NCI-H2029 (cell line): ENCODE data around the gene CLMN.

Experiments used
- DNase-seq: peaks from one replicate; lab custom pipeline; 2025; lab: John Stamatoyannopoulos, UW

The CLMN gene

GRCh38 chr14:95321693-95322455 lies 2.2 kb upstream of the CLMN start:
- no peak for DNase-seq

- DNase-seq = no peak
These were observed 1.4 kb upstream of the CLMN start for GRCh38 chr14:95320955-95321600.

GRCh38 chr14:95320078-95320895 lies 579 bp upstream of the CLMN start:
- DNase-seq = no peak

GRCh38 chr14:95318399-95319311 lies 1.1 kb downstream of the CLMN start:
- no peak for DNase-seq

GRCh38 chr14:95317817-95318343 lies 1.8 kb downstream of the CLMN start:
- no peak for DNase-seq

GRCh38 chr14:95316821-95317220 lies 2.9 kb downstream of the CLMN start:
- no peak for DNase-seq

GRCh38 chr14:95315579-95315978 lies 4.1 kb downstream of the CLMN start:
- DNase-seq = no peak

- no peak for DNase-seq
These were observed 4.6 kb downstream of the CLMN start for GRCh38 chr14:95315156-95315555.

- no peak for DNase-seq
These were observed 5.1 kb downstream of the CLMN start for GRCh38 chr14:95314609-95315008.

- no peak for DNase-seq
These were observed 6.0 kb downstream of the CLMN start for GRCh38 chr14:95313707-95314106.

GRCh38 chr14:95313190-95313589 lies 6.5 kb downstream of the CLMN start:
- no peak for DNase-seq

- DNase-seq = no peak
These were observed 7.4 kb downstream of the CLMN start for GRCh38 chr14:95312311-95312710.

- DNase-seq = no peak
These were observed 8.0 kb downstream of the CLMN start for GRCh38 chr14:95311752-95312151.

- DNase-seq = no peak
These were observed 8.9 kb downstream of the CLMN start for GRCh38 chr14:95310635-95311380.

- no peak for DNase-seq
These were observed 10.3 kb downstream of the CLMN start for GRCh38 chr14:95309261-95310051.

GRCh38 chr14:95308073-95308472 lies 11.6 kb downstream of the CLMN start:
- DNase-seq = no peak

- DNase-seq = no peak
These were observed 12.2 kb downstream of the CLMN start for GRCh38 chr14:95307402-95308041.

GRCh38 chr14:95305940-95306339 lies 13.8 kb downstream of the CLMN start:
- DNase-seq = no peak

GRCh38 chr14:95305145-95305544 lies 14.6 kb downstream of the CLMN start:
- DNase-seq = no peak
